Measurements from ENCODE around the gene ANKRD17.

DNA sequence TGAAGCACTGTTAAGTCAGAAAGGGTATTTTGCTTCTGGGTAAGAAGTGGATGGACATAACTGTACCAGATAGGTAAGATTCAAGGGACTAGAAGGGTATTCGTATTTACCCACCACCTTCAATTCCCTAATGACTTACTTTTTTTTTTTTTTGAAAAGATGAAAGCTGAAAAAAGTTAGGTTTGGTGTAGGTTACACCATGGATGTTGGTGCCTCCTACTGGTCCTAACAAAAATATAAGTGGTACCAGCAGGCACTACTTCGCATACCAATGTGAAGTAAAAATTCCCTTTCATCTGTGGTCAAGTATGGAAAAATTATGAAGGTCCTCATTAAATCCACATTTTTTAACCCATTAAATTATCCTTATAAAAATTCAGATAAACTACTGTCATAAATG lies 7.2 kb downstream of the ANKRD17 start:
- TF ChIP-seq CTCF (IDR thresholded peaks at IDR 0.05) (no peak), POLR2A (IDR thresholded peaks at IDR 0.05) (no peak), POLR2AphosphoS5 (IDR thresholded peaks at IDR 0.05; ENCODE audit: insufficient read depth in 1 of 2, low read depth in 1 of 2) (no peak)

Measured in vagina (tissue), 2 donors.